Endothelial cell of umbilical vein (primary cell): ENCODE measurements around the gene HPGD. TPM values are rescaled to one million over a fixed set of nuclear protein-coding genes. Genes with fewer than 3 reads are reported as not detected.

Experiments
- Bru-seq: library from RNA; stranded (reverse); fragments of 400-500 nt; gene quantifications from one replicate; lab custom pipeline; 2021; lab: Mats Ljungman, UMichigan
- BruChase-seq, 2 experiments: library from RNA; stranded (reverse); fragments of 400-500 nt; gene quantifications; one replicate each; lab custom pipeline; 2021; lab: Mats Ljungman, UMichigan
- BruUV-seq: library from RNA; stranded (reverse); fragments of 400-500 nt; replicated peaks from 2 replicates; lab custom pipeline; 2021; lab: Mats Ljungman, UMichigan
- CTCF ChIA-PET: fragments of 300-600, 350-600 bp; sonication (Branson Sonifier 250); formaldehyde crosslinking; loops from one replicate; lab custom pipeline; 2021; ENCODE audit warnings: antibody characterized with exemption, inconsistent platforms; lab: Charles Lee
- POLR2A ChIA-PET: fragments of 300-600, 350-600 bp; sonication (Branson Sonifier 250); formaldehyde crosslinking; loops from one replicate; lab custom pipeline; 2021; ENCODE audit warnings: antibody characterized with exemption, inconsistent platforms; lab: Charles Lee
- DNase-seq: peaks from one replicate; pipeline ENCODE4 v3.0.0-alpha.2; 2011; ENCODE audit warnings: low read depth, low spot score
- FAIRE-seq: peaks from 2 replicates; lab custom pipeline; 2011; peaks lifted over from hg19 to GRCh38; lab: Jason Lieb, UNC
- H2AFZ ChIP-seq: 2 replicates; pipeline ENCODE4 v1.6.0; 2012; ENCODE audit warnings: low read depth, low read length, control low read depth, inconsistent platforms
- H3K27ac ChIP-seq: 2 replicates; pipeline ENCODE4 v1.5.1; 2011; ENCODE audit warnings: low read depth, mild to moderate bottlenecking, control low read depth, low read length, moderate library complexity; ENCODE audit not compliant: insufficient read depth
- H3K27me3 ChIP-seq, 2 experiments: 2 replicates each; pipeline versions ENCODE4 v1.6.0 to v1.6.1; 2011; ENCODE audit warnings: low read length in 2 of 2, mixed read lengths in 1 of 2; ENCODE audit not compliant: control insufficient read depth in 2 of 2, insufficient read depth in 2 of 2
- H3K36me3 ChIP-seq, 2 experiments: 2 replicates in 1 of 2; 3 replicates in 1 of 2; pipeline ENCODE4 v1.5.1; 2011; ENCODE audit warnings: low read length in 2 of 2, mild to moderate bottlenecking in 1 of 2, moderate library complexity in 1 of 2; ENCODE audit not compliant: control insufficient read depth in 2 of 2, insufficient read depth in 2 of 2; ENCODE audit errors: extremely low read depth in 1 of 2
- H3K4me1 ChIP-seq: 3 replicates; pipeline ENCODE4 v1.5.1; 2011; ENCODE audit warnings: mild to moderate bottlenecking, low read length; ENCODE audit not compliant: control insufficient read depth, insufficient read depth; ENCODE audit errors: extremely low read depth
- H3K4me2 ChIP-seq: 2 replicates; pipeline ENCODE4 v1.6.1; 2011; ENCODE audit warnings: low read length, control low read depth, mixed read lengths; ENCODE audit not compliant: insufficient read depth
- H3K4me3 ChIP-seq, 3 experiments: fragments of 200-600 bp in 1 of 3; sonication (generic), shearing (Covaris generic) in 1 of 3; replicated peaks in 1 of 3; 2 replicates each; pipeline ENCODE4 v1.5.1; 2011 to 2016; ENCODE audit warnings: control low read depth in 3 of 3, low read length in 3 of 3, mild to moderate bottlenecking in 2 of 3, inconsistent platforms in 1 of 3, low read depth in 1 of 3, moderate library complexity in 1 of 3; ENCODE audit not compliant: insufficient read depth in 1 of 3
- H3K79me2 ChIP-seq: 2 replicates; pipeline ENCODE4 v1.6.0; 2012; ENCODE audit warnings: low read length, inconsistent platforms; ENCODE audit not compliant: control insufficient read depth, insufficient read depth
- H3K9ac ChIP-seq: replicated peaks from 2 replicates; pipeline ENCODE3; 2011; ENCODE audit warnings: low read length, control low read depth; ENCODE audit not compliant: insufficient read depth; ENCODE audit errors: extremely low read depth
- H3K9me1 ChIP-seq: replicated peaks from 3 replicates; pipeline ENCODE4 v1.6.0; 2011; ENCODE audit warnings: mild to moderate bottlenecking, low read length; ENCODE audit not compliant: control insufficient read depth, insufficient read depth; ENCODE audit errors: extremely low read depth
- H3K9me3 ChIP-seq: replicated peaks from 2 replicates; pipeline ENCODE4 v1.5.1; 2012; ENCODE audit warnings: low read length, inconsistent platforms; ENCODE audit not compliant: control insufficient read depth, insufficient read depth
- H4K20me1 ChIP-seq: replicated peaks from 2 replicates; pipeline ENCODE3; 2011; ENCODE audit warnings: mild to moderate bottlenecking, low read length; ENCODE audit not compliant: control insufficient read depth, insufficient read depth; ENCODE audit errors: extremely low read depth
- CTCF ChIP-seq, 2 donors: IDR thresholded peaks; 1 replicate in 1 of 2; 2 replicates in 1 of 2; pipeline ENCODE4 v1.5.1; 2011; ENCODE audit warnings: low read length in 2 of 2, mild to moderate bottlenecking in 2 of 2, moderate library complexity in 2 of 2, control low read depth in 1 of 2, inconsistent platforms in 1 of 2, low read depth in 1 of 2; ENCODE audit not compliant: insufficient read depth in 1 of 2; ENCODE audit errors: extremely low read depth in 1 of 2
- EZH2 ChIP-seq: IDR thresholded peaks from 2 replicates; pipeline ENCODE4 v1.6.1; 2012; ENCODE audit warnings: borderline replicate concordance, low read depth, mild to moderate bottlenecking, moderate library complexity, low read length, inconsistent platforms; ENCODE audit not compliant: severe bottlenecking
- FOS ChIP-seq: IDR thresholded peaks from 2 replicates; pipeline ENCODE4 v1.6.1; 2011; ENCODE audit warnings: mild to moderate bottlenecking, low read length, moderate library complexity, borderline replicate concordance; ENCODE audit not compliant: insufficient read depth
- GATA2 ChIP-seq: IDR thresholded peaks from 2 replicates; pipeline ENCODE4 v1.7.0; 2011; ENCODE audit warnings: low read depth, mild to moderate bottlenecking, moderate library complexity, mixed read lengths, low read length; ENCODE audit not compliant: insufficient read length, insufficient read depth
- JUN ChIP-seq: IDR thresholded peaks from 2 replicates; pipeline ENCODE4 v1.6.1; 2011; ENCODE audit warnings: borderline replicate concordance, low read depth; ENCODE audit not compliant: insufficient read length, insufficient read depth
- MAX ChIP-seq: IDR thresholded peaks from 2 replicates; pipeline ENCODE4 v1.6.1; 2011; ENCODE audit not compliant: insufficient read depth, insufficient read length
- MYC ChIP-seq: IDR thresholded peaks from one replicate; pipeline ENCODE4 v1.6.1; 2011; ENCODE audit warnings: mild to moderate bottlenecking, low read depth, low read length
- POLR2A ChIP-seq: IDR thresholded peaks from 2 replicates; pipeline ENCODE4 v1.6.1; 2012; ENCODE audit warnings: low read depth, mild to moderate bottlenecking, control low read depth, low read length
- POLR2AphosphoS5 ChIP-seq: IDR thresholded peaks from 2 replicates; pipeline ENCODE4 v1.6.1; 2012; ENCODE audit warnings: low read depth, mild to moderate bottlenecking, control low read depth, low read length, moderate library complexity; ENCODE audit not compliant: insufficient read depth
- dilution Hi-C: fragments of 300-500 bp; cut with MboI; formaldehyde crosslinking; loops from one replicate; pipeline ENCODE4 v1.15.0; 2019; ENCODE audit warnings: low sequenced_read_pairs; ENCODE audit not compliant: extremely low pct_ligation_motif_present
- intact Hi-C: fragments of 100-400 bp; cut with micrococcal nuclease; formaldehyde crosslinking; loops from one replicate; pipeline ENCODE4 v1.10.0; 2022
- long read RNA-seq: library from polyadenylated mRNA; stranded (forward); transcript quantifications from one replicate; pipeline ENCODE4 v2.0.0, GENCODE V29; 2021
- polyA minus RNA-seq, 3 experiments: library from RNA; depleted of rRNA, polyadenylated mRNA; stranded (reverse); fragments of >200 nt; gene quantifications; 1 replicate in 1 of 3; 2 replicates in 2 of 3; pipeline ENCODE4 v1.2.3, GENCODE V29; 2011
- polyA plus RNA-seq, 4 experiments: library from polyadenylated mRNA; depleted of rRNA in 3 of 4; stranded (reverse) in 3 of 4; unstranded in 1 of 4; fragments of >200 nt; gene quantifications; 2 replicates each; pipeline versions ENCODE4 v1.2.1 to v1.2.3, GENCODE V29; 2011 to 2012; ENCODE audit warnings: missing spikeins in 1 of 4
- total RNA-seq: library from RNA; stranded (reverse); gene quantifications from 2 replicates; pipeline ENCODE4 v1.2.3, GENCODE V29; 2021

The HPGD gene
- not detected in 2 replicates for total RNA-seq
- not detected in 2 replicates for polyA plus RNA-seq
- not detected in 2 replicates for polyA plus RNA-seq (2011; cell fraction: cytosol; rRNA removed)
- not detected in 2 replicates for polyA plus RNA-seq (2011; cell fraction: nucleus; rRNA removed)
- polyA plus RNA-seq (2012) = not detected in 2 replicates
- 0.70 TPM in 1 of 2 replicates, not detected in the other for polyA minus RNA-seq
- 2.3 TPM for polyA minus RNA-seq (2011; cell fraction: cytosol; rRNA and poly(A)+ RNA removed)
- not detected in 2 replicates for polyA minus RNA-seq (2011; cell fraction: nucleus; rRNA and poly(A)+ RNA removed)
- not detected for Bru-seq, nascent RNA
- not detected for BruChase-seq, experiment 1, labeled RNA remaining after a 6-hour chase
- not detected for BruChase-seq, experiment 2, labeled RNA remaining after a 2-hour chase
- long read RNA-seq = 0 reads

- ChIA-PET POLR2A (no interaction called here), CTCF (no interaction called here)
- Histone ChIP-seq H3K79me2 (no peaks in the 10 kb centered on the region), H3K9me3 (no peaks in the 10 kb centered on the region), H3K9me1 (no peaks in the 10 kb centered on the region), H3K36me3 (no peaks in the 10 kb centered on the region), H4K20me1 (no peaks in the 10 kb centered on the region), H3K27ac (no peak within 1 kb of the TSS), H3K4me2 (no peak within 1 kb of the TSS), H3K4me1 (no peaks in the 10 kb centered on the region), H2AFZ (no peak within 1 kb of the TSS), H3K9ac (no peak within 1 kb of the TSS), H3K4me3 (no peak within 1 kb of the TSS), H3K27me3 (peaks cover 2 to 3% of the 10 kb centered on the region in 2 experiments)
- TF ChIP-seq JUN (no peak), MAX (no peak), CTCF (IDR thresholded peaks at IDR 0.05; ENCODE audit: extremely low read depth in 1 of 2, insufficient read depth in 1 of 2, low read depth in 1 of 2, low read length in 2 of 2) (no peak), GATA2 (no peak), POLR2AphosphoS5 (no peak), FOS (no peak), POLR2A (no peak), EZH2 (no peak), MYC (no peak)
- no TSS peak for BruUV-seq
- intact Hi-C loops (no loop called here), dilution Hi-C loops (no loop called here)
- no peak for FAIRE-seq
- no peak for DNase-seq
Observed at GRCh38 chr4:174522183-174523024, at the start of gene HPGD. Gene HPGD (minus strand): TSS chr4:174522488. CDS start chr4:174522451, 37 bp downstream.
